ENCODE results near the gene ZNF212. TPM values are rescaled to one million over a fixed set of nuclear protein-coding genes. Genes with fewer than 3 reads are reported as not detected.

ZNF212 gene
- total and polyA plus RNA-seq, 9 of the 15 experiments (the other 6 are each of a cell fraction or from before 2014, with no cell fraction given), result 1.8 to 21.4 (median 7.2) TPM

DNA sequence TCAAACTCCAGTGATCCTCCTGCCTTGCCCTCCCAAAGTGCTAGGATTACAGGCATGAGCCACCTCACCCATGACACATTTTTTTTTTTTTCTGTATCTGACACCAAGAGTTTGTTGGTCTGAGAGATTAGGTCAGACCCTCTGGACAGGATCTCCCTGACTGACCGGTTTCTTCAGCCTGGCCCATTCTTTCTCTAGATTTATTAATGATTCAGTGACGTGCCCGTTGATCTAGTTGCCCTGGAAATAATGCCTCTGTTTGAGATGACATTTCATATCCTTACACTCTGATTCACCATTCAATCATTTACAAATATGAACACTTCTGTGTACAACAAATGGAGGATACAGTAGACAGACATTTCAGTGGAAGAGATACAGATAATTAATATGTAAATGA lies 1.4 kb upstream of the ZNF212 start:
- H3K79me2 ChIP-seq (ENCODE audit: control insufficient read depth, insufficient read depth, low read length), result peaks cover 23% of the 10 kb centered on the region
- ATAC-seq (no peak), FAIRE-seq (no peak), DNase-seq (ENCODE audit: extremely low read depth in 1 of 4, low spot score in 3 of 4) (no peak)
- no TSS peak for BruUV-seq (replicated peaks)
- no peaks in the 10 kb centered on the region for H3K9me1 ChIP-seq (ENCODE audit: control insufficient read depth, insufficient read depth, low read length)
- TF ChIP-seq CBX8 (IDR thresholded peaks at IDR 0.05; ENCODE audit: borderline replicate concordance, extremely low read depth, low read depth, low read length, poor library complexity, severe bottlenecking) (no peak), MYC (IDR thresholded peaks at IDR 0.05; ENCODE audit: low read depth, low read length) (no peak), MYC (CRISPR knock-in tag; IDR thresholded peaks at IDR 0.05; ENCODE audit: borderline replicate concordance, low read depth) (no peak)
- H3K9me3 ChIP-seq (replicated peaks; ENCODE audit: control insufficient read depth, insufficient read depth, low read depth, low read length), result no peaks in the 10 kb centered on the region
- ChIA-PET CTCF (ENCODE audit: low intra/inter-chr PET ratio) (no interaction called here), POLR2A (no interaction called here)
- in situ Hi-C loops (cut with MboI) (no loop called here), intact Hi-C loops (cut with micrococcal nuclease) (no loop called here)
- H3K9ac ChIP-seq (ENCODE audit: insufficient read depth in 1 of 2, low read depth in 2 of 2, low read length in 2 of 2), result no peak overlapping the region
- no peaks in the 10 kb centered on the region for H3K27me3 ChIP-seq (ENCODE audit: control insufficient read depth in 2 of 2, insufficient read depth in 2 of 2, low read length in 2 of 2)
- H3K4me1 ChIP-seq (replicated peaks in 1 of 2; ENCODE audit: control insufficient read depth in 2 of 2, insufficient read depth in 2 of 2, low read length in 2 of 2), result peaks cover 7 to 12% of the 10 kb centered on the region in 2 experiments
- no peak overlapping the region for H3K4me2 ChIP-seq (ENCODE audit: insufficient read depth, low read length)
- H3K27ac ChIP-seq (ENCODE audit: extremely low read depth, low read depth, low read length), result no peak overlapping the region
- H3K4me3 ChIP-seq, result no peak overlapping the region
- 0 out of 3 replicates have a peak, but pooled peaks cover 3% of the 10 kb centered on the region for H3K36me3 ChIP-seq (ENCODE audit: control insufficient read depth, insufficient read depth, low read length)
- H2AFZ ChIP-seq (ENCODE audit: low read depth, low read length), result 0 out of 2 replicates have a peak overlapping the region, but pooled peaks have one; percentile 1
- WGBS (ENCODE audit: insufficient coverage, low coverage, missing lambda C conversion rate), result 24% methylated on average over 3 of the region's 3 CpGs
- peaks cover 4% of the 10 kb centered on the region; the same call in 1 of the 2 replicates for H4K20me1 ChIP-seq (replicated peaks; ENCODE audit: control insufficient read depth, insufficient read depth, low read length)

DNA sequence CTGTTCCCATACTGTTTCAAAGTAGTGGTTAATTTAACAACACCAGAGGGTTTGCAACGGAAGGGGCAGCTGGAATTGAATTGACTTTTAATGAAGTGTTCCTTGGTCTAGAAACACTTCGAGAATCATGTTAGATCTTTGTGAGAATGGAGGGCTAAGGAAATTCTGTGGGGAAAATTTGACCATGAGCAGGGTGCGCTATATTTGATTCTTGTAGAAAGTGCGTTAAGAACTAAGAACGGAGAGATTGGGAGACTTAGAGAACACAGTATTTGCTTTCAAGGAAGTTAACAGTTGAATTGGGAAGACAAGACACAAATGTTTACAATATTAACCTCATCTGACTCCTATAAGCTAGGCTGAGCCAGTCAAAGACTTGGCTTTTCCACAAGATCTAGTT lies 1.2 kb downstream of the ZNF212 start:
- Histone ChIP-seq H3K4me2 (ENCODE audit: insufficient read depth, low read length) (peak overlapping the region; percentile 98), H3K79me2 (ENCODE audit: control insufficient read depth, insufficient read depth, low read length) (peaks cover 23% of the 10 kb centered on the region), H3K4me1 (replicated peaks in 1 of 2; ENCODE audit: control insufficient read depth in 2 of 2, insufficient read depth in 2 of 2, low read length in 2 of 2) (peaks cover 7 to 12% of the 10 kb centered on the region in 2 experiments), H3K4me3 (peak overlapping the region; percentile 74), H3K9ac (ENCODE audit: insufficient read depth in 1 of 2, low read depth in 2 of 2, low read length in 2 of 2) (peak overlapping the region; percentile 88 to 97), H2AFZ (ENCODE audit: low read depth, low read length) (no peak overlapping the region), H4K20me1 (replicated peaks; ENCODE audit: control insufficient read depth, insufficient read depth, low read length) (peaks cover 4% of the 10 kb centered on the region; the same call in 1 of the 2 replicates), H3K9me3 (replicated peaks; ENCODE audit: control insufficient read depth, insufficient read depth, low read depth, low read length) (no peaks in the 10 kb centered on the region), H3K9me1 (ENCODE audit: control insufficient read depth, insufficient read depth, low read length) (no peaks in the 10 kb centered on the region), H3K36me3 (ENCODE audit: control insufficient read depth, insufficient read depth, low read length) (0 out of 3 replicates have a peak, but pooled peaks cover 3% of the 10 kb centered on the region), H3K27me3 (ENCODE audit: control insufficient read depth in 2 of 2, insufficient read depth in 2 of 2, low read length in 2 of 2) (no peaks in the 10 kb centered on the region), H3K27ac (ENCODE audit: extremely low read depth, low read depth, low read length) (no peak overlapping the region)
- 73% methylated on average over 5 of the region's 5 CpGs for WGBS (ENCODE audit: insufficient coverage, low coverage, missing lambda C conversion rate)
- DNase-seq (ENCODE audit: extremely low read depth in 1 of 4, low spot score in 3 of 4) (no peak), FAIRE-seq (no peak), ATAC-seq (no peak)
- POLR2A ChIA-PET, result interaction anchor here (0.7 kb wide), 2 partner anchors 8 to 92 kb away, joined by 3 to 4 read pairs; no protein-coding TSS in a partner anchor
- CTCF ChIA-PET (ENCODE audit: low intra/inter-chr PET ratio), result no interaction called here
- intact Hi-C loops (cut with micrococcal nuclease) (no loop called here), in situ Hi-C loops (cut with MboI) (no loop called here)
- TF ChIP-seq ZNF707 (CRISPR knock-in tag; conservative IDR thresholded peaks at IDR 0.05), result 0 out of 2 replicates have a peak, but pooled peaks have one; percentile 26
- no peak for TF ChIP-seq ZNF57 (CRISPR knock-in tag; IDR thresholded peaks at IDR 0.05)
- TF ChIP-seq, protein P1, sequence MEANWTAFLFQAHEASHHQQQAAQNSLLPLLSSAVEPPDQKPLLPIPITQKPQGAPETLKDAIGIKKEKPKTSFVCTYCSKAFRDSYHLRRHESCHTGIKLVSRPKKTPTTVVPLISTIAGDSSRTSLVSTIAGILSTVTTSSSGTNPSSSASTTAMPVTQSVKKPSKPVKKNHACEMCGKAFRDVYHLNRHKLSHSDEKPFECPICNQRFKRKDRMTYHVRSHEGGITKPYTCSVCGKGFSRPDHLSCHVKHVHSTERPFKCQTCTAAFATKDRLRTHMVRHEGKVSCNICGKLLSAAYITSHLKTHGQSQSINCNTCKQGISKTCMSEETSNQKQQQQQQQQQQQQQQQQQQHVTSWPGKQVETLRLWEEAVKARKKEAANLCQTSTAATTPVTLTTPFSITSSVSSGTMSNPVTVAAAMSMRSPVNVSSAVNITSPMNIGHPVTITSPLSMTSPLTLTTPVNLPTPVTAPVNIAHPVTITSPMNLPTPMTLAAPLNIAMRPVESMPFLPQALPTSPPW (CRISPR knock-in tag; IDR thresholded peaks at IDR 0.05), result 0 out of 2 replicates have a peak, but pooled peaks have one; percentile 3
- TF ChIP-seq, protein P2, sequence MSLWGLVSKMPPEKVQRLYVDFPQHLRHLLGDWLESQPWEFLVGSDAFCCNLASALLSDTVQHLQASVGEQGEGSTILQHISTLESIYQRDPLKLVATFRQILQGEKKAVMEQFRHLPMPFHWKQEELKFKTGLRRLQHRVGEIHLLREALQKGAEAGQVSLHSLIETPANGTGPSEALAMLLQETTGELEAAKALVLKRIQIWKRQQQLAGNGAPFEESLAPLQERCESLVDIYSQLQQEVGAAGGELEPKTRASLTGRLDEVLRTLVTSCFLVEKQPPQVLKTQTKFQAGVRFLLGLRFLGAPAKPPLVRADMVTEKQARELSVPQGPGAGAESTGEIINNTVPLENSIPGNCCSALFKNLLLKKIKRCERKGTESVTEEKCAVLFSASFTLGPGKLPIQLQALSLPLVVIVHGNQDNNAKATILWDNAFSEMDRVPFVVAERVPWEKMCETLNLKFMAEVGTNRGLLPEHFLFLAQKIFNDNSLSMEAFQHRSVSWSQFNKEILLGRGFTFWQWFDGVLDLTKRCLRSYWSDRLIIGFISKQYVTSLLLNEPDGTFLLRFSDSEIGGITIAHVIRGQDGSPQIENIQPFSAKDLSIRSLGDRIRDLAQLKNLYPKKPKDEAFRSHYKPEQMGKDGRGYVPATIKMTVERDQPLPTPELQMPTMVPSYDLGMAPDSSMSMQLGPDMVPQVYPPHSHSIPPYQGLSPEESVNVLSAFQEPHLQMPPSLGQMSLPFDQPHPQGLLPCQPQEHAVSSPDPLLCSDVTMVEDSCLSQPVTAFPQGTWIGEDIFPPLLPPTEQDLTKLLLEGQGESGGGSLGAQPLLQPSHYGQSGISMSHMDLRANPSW (CRISPR knock-in tag; IDR thresholded peaks at IDR 0.05), result peak; percentile 57; the same call in 1 of the 2 replicates
- TSS peak; percentile 68 for BruUV-seq (replicated peaks)

Measured in K562 (cell line).